NCI-H2107 treated with DMSO at 0.1 percent for 48 hours (cell line): ENCODE data around the gene C1QTNF6.

Experiments used
- DNase-seq: peaks from one replicate; lab custom pipeline; 2025; ENCODE audit not compliant: unreplicated experiment; lab: John Stamatoyannopoulos, UW

Gene C1QTNF6

GRCh38 chr22:37163575-37164504, 24.2 kb downstream of the C1QTNF6 start:
- DNase-seq, result no peak

GRCh38 chr22:37163096-37163489, 25.0 kb downstream of the C1QTNF6 start:
- DNase-seq, result no peak

GRCh38 chr22:37162221-37163095, 25.6 kb downstream of the C1QTNF6 start:
- no peak for DNase-seq

- DNase-seq, result no peak
Observed at GRCh38 chr22:37161443-37161842, 26.6 kb downstream of the C1QTNF6 start.

GRCh38 chr22:37160027-37160426, 28.0 kb downstream of the C1QTNF6 start:
- DNase-seq, result no peak

- DNase-seq, result no peak
Observed at GRCh38 chr22:37158963-37159290, 29.1 kb downstream of the C1QTNF6 start.

GRCh38 chr22:37157516-37158285, 30.3 kb downstream of the C1QTNF6 start:
- no peak for DNase-seq

GRCh38 chr22:37156686-37157435, 31.2 kb downstream of the C1QTNF6 start:
- no peak for DNase-seq

GRCh38 chr22:37155971-37156370, 32.1 kb downstream of the C1QTNF6 start:
- no peak for DNase-seq

- no peak for DNase-seq
Observed at GRCh38 chr22:37154925-37155712, 32.9 kb downstream of the C1QTNF6 start.

- DNase-seq, result no peak
Observed at GRCh38 chr22:37153901-37154300, 34.1 kb downstream of the C1QTNF6 start.

GRCh38 chr22:37151401-37151800, 36.6 kb downstream of the C1QTNF6 start:
- DNase-seq, result no peak

GRCh38 chr22:37150701-37151100, 37.3 kb downstream of the C1QTNF6 start:
- DNase-seq, result no peak

- DNase-seq, result no peak
Observed at GRCh38 chr22:37148742-37149665, 39.0 kb downstream of the C1QTNF6 start.

GRCh38 chr22:37148031-37148651, 39.9 kb downstream of the C1QTNF6 start:
- no peak for DNase-seq

- no peak for DNase-seq
Observed at GRCh38 chr22:37147186-37147990, 40.7 kb downstream of the C1QTNF6 start.

- DNase-seq, result no peak
Observed at GRCh38 chr22:37146507-37147180, 41.4 kb downstream of the C1QTNF6 start.
